Right atrium auricular region (tissue), 2 donors: ENCODE data around the gene ATP11A. TPM values are rescaled to one million over a fixed set of nuclear protein-coding genes. Genes with fewer than 3 reads are reported as not detected.
"Not testable (repeated sequence)": the region's sequence is repeated elsewhere in the genome, so short reads cannot be mapped to it uniquely, and the experiment has no call there.

Experiments used
- DNase-seq: peaks from one replicate; pipeline ENCODE4 v3.0.0-alpha.2; 2019; ENCODE audit warnings: low spot score
- H3K27ac ChIP-seq, 2 donors: fragments of 200-600 bp; sonication (generic); 1 replicate in 1 of 2; 2 replicates in 1 of 2; pipeline ENCODE4 v1.5.1; 2016 to 2019
- H3K27me3 ChIP-seq, 2 donors: fragments of 200-600 bp; sonication (generic); one replicate each; pipeline versions ENCODE4 v1.5.1 to v1.6.0; 2017 to 2019
- H3K36me3 ChIP-seq: fragments of 200-600 bp; sonication (generic); one replicate; pipeline ENCODE4 v1.5.1; 2016
- H3K4me1 ChIP-seq, 2 donors: fragments of 200-600 bp; sonication (generic); one replicate each; pipeline versions ENCODE4 v1.5.1 to v1.6.0; 2017 to 2019
- H3K4me3 ChIP-seq, 2 donors: fragments of 200-600 bp; sonication (generic); 1 replicate in 1 of 2; 2 replicates in 1 of 2; pipeline ENCODE4 v1.5.1; 2017 to 2019; ENCODE audit warnings: mild to moderate bottlenecking in 1 of 2, moderate library complexity in 1 of 2
- H3K9me3 ChIP-seq, 2 donors: fragments of 200-600 bp; sonication (generic); one replicate each; pipeline ENCODE4 v1.5.1; 2019
- CTCF ChIP-seq, 2 donors: fragments of 200-600 bp; sonication (generic); IDR thresholded peaks; one replicate each; pipeline ENCODE4 v1.5.1; 2019; ENCODE audit warnings: antibody characterized with exemption in 2 of 2
- total RNA-seq, 2 donors: library from RNA; depleted of rRNA; stranded (reverse); fragments of >200 nt; gene quantifications; one replicate each; pipeline ENCODE4 v1.1.0, GENCODE V29; 2016

ATP11A gene
- total RNA-seq, 2 donors from 2014 or later, result 31.8 to 48.6 TPM

- TF ChIP-seq CTCF (IDR thresholded peaks at IDR 0.05), result no peak
- Histone ChIP-seq H3K9me3 (no peaks in the 10 kb centered on the region), H3K27me3 (no peaks in the 10 kb centered on the region), H3K36me3 (no peaks in the 10 kb centered on the region), H3K4me3 (no peak overlapping the region), H3K4me1 (peaks cover 0 to 17% of the 10 kb centered on the region in 2 donors), H3K27ac (no peak overlapping the region)
- peak; percentile 16 for DNase-seq
Observed at GRCh38 chr13:112796190-112796915, 106.5 kb downstream of the ATP11A start.

GRCh38 chr13:112799394-112799793, 109.6 kb downstream of the ATP11A start:
- Histone ChIP-seq H3K4me3 (no peak overlapping the region), H3K27me3 (no peaks in the 10 kb centered on the region), H3K36me3 (no peaks in the 10 kb centered on the region), H3K4me1 (no peaks in the 10 kb centered on the region), H3K27ac (no peak overlapping the region), H3K9me3 (no peaks in the 10 kb centered on the region)
- TF ChIP-seq CTCF (IDR thresholded peaks at IDR 0.05), result no peak
- DNase-seq, result peak; percentile 23

- H3K27ac ChIP-seq, result no peak overlapping the region
- no peaks in the 10 kb centered on the region for H3K36me3 ChIP-seq
- no peak for DNase-seq
- no peaks in the 10 kb centered on the region for H3K9me3 ChIP-seq
- H3K27me3 ChIP-seq, result no peaks in the 10 kb centered on the region
- TF ChIP-seq CTCF (IDR thresholded peaks at IDR 0.05), result no peak
- no peaks in the 10 kb centered on the region for H3K4me1 ChIP-seq
- H3K4me3 ChIP-seq, result no peak overlapping the region
Observed at GRCh38 chr13:112800057-112800456, 110.2 kb downstream of the ATP11A start.

GRCh38 chr13:112800807-112801206, 111.0 kb downstream of the ATP11A start:
- H3K4me1 ChIP-seq, H3K27me3 ChIP-seq, H3K36me3 ChIP-seq, DNase-seq, H3K4me3 ChIP-seq, H3K27ac ChIP-seq, H3K9me3 ChIP-seq: not testable (repeated sequence)

GRCh38 chr13:112802802-112803195, 113.0 kb downstream of the ATP11A start:
- no peak for TF ChIP-seq CTCF (IDR thresholded peaks at IDR 0.05)
- H3K27me3 ChIP-seq, result no peaks in the 10 kb centered on the region
- peaks cover 8% of the 10 kb centered on the region for H3K36me3 ChIP-seq
- H3K9me3 ChIP-seq, result no peaks in the 10 kb centered on the region
- H3K4me3 ChIP-seq, result no peak overlapping the region
- H3K27ac ChIP-seq, result no peak overlapping the region
- DNase-seq, result no peak
- no peaks in the 10 kb centered on the region for H3K4me1 ChIP-seq

- TF ChIP-seq CTCF (IDR thresholded peaks at IDR 0.05), result no peak
- DNase-seq, result no peak
- H3K27me3 ChIP-seq, result no peaks in the 10 kb centered on the region
- H3K27ac ChIP-seq, result no peak overlapping the region
- no peaks in the 10 kb centered on the region for H3K4me1 ChIP-seq
- no peak overlapping the region for H3K4me3 ChIP-seq
- H3K36me3 ChIP-seq, result peaks cover 8% of the 10 kb centered on the region
- no peaks in the 10 kb centered on the region for H3K9me3 ChIP-seq
Observed at GRCh38 chr13:112803422-112803821, 113.6 kb downstream of the ATP11A start.
